OCI-LY3 (cell line): ENCODE results near the gene PTN.

Experiments
- CTCF ChIP-seq: fragments of 200-600, 300-600 bp; sonication (generic); IDR thresholded peaks from 2 replicates; pipeline ENCODE4 v1.5.1; 2014; ENCODE audit warnings: antibody characterized with exemption, low read length, low read depth
- EZH2phosphoT487 ChIP-seq: fragments of 200-600 bp; shearing (Covaris generic); IDR thresholded peaks from 2 replicates; pipeline ENCODE4 v1.6.1; 2018; ENCODE audit warnings: antibody characterized with exemption, mixed run types, low read depth

DNA sequence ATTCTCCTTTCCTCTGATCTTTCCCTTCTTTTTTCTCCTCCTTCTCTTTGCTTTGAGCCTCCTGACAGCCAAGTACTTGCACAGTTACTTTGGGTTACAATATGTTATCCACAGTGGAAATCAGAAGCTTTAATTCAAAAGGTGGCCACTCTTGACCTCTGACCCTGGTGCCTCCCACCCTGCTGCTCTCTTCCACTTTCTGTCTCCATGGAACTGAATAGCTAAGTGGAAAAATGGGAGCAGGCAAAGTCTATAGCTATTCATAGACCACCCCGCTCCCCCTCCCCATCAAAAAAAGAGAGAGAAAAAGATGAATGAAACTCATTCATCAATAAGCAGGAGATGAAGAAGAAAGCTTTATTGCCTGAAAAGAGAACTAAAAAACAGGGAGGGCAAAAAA is 39.4 kb downstream of the PTN start:
- TF ChIP-seq CTCF: no peak
- TF ChIP-seq EZH2phosphoT487: no peak
